Islet precursor cell (in vitro differentiated cells): ENCODE results near the gene SUSD5.
"Not testable (repeated sequence)": the region's sequence is repeated elsewhere in the genome, so short reads cannot be mapped to it uniquely, and the experiment has no call there.

Experiments used
- DNase-seq: peaks from one replicate; pipeline ENCODE4 v3.0.0-alpha.2; 2018

The SUSD5 gene

DNA sequence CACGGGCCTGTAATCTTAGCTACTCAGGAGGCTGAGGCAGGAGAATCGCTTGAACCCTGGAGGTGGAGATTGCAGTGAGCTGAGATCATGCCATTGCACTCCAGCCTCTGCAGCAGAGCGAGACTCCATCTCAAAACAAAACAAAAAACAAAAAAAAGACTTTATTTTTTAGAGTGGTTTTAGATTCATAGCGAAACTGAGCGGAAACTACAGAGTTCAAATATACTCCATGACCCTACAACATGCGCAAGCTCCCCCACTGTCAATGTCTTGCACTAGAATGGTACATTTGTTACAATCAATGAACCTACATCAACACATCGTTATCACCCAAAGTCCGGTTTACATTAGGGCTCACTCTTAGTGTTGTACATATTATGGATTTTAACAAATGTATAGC lies 107.0 kb downstream of the SUSD5 start:
- no peak for DNase-seq

DNA sequence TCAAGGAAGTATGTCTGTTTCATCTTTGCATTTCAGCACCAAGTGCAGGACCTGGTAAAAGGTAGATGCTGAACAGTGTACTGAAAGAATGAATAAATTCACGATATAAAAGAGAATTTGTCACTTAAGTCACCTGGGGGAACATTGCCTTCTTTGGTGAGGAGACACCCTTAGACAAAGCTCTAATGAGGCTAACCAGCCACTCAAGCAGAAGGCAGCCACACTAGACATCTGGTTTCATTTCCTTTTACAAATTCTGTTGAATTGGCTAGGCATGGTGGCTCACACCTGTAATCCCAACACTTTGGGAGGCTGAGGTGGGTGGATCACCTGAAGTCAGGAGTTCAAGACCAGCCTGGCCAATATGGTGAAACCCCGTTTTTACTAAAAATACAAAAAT lies 111.8 kb downstream of the SUSD5 start:
- DNase-seq: not testable (repeated sequence)

DNA sequence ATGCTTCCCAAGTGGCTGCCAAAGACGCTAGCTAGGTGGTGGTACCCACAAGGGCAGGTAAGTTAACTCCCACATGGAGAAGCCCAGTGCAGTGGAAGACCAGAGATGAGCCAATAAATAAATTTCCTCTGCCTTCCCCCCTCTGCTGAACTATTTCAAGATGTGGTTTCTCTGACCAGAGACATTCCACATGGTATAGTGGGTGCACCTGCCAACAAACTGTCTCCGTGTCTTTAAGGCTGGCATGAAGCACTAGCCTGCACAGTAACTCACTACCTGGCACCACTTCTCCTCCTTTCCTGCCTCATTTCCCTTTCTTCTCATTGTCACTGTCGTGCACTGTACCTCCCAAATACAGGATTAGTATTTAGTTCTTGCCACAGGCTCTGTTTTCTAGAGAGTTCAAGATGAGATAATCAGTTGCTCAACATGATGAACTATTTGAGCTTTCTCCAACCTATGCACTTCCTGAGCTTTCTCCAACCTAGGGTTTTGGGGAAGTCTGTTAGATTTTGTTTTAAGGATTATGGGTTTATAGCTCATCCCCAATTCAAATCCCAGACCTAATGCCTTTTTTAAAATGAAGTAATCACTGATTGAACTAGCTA lies 113.2 kb downstream of the SUSD5 start:
- no peak for DNase-seq

DNA sequence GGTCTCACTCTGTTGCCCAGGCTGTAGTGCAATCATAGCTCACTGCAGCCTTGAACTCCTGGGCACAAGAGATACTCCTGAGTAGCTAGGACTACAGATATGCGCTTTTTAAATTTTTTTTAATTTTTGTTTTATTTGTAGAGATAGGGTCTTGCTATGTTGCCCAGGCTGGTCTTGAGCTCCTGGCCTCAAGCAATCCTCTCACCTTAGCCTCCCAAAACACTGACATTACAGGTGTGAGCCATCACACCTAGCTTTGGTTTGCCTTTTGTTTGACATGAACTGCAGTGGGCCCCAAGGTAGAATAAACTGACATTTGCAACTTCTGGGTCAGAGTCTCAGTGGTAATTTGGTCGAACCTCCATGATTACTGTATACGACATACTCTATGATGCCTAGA lies 113.8 kb downstream of the SUSD5 start:
- DNase-seq: no peak

DNA sequence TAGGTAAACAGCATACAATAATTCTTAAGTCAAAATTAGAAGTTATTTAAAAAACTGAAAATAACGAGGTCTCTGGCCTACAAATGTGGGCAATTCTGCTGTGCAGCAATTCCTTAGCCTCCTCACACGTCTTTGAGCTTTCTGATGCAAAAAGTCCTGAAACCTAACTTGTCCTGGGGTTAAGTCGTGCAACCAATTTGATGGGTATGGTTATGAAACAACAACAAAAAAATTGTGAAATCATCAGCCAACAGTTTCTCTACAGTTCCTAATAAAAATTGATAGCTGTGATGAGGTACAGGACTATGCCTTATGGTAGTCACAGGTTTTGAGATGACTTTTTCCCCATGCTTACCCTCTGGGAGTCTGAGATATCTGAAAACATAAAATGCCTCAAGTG lies 115.1 kb downstream of the SUSD5 start:
- DNase-seq: no peak

DNA sequence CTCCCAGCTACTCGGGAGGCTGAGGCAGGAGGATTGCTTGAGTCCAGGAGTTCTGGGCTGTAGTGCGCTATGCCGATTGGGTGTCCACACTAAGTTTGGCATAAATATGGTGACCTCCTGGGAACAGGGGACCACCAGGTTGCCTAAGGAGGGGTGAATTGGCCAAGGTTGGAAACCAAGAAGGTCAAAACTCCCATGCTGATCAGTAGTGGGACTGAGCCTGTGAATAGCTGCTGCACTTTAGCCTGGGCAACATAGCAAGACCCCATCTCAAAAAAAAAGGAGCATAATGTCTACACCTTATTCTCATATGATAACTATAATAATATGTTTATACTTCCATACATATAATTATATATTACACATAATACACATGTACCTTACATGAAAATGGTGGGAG lies 115.6 kb downstream of the SUSD5 start:
- no peak for DNase-seq

DNA sequence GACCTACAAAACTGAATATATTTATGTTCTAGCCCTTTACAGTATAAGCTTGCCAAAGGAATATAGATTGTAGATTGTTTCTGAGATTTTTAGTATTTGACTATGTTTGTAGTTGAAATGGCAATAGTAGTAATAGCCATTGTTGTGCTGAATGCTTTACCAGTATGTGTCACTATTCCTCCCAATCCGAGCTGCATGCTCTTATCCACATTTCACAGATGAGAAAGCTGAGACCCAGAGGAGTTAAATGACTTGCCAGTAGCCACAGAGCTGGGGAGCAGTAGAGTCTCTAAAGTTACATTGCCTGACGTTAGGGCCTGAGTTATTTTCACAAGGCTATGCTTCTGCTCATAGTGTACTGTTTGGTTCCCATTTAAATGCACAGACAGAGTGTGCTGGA lies 118.4 kb downstream of the SUSD5 start:
- DNase-seq: no peak
